DMS153 treated with DMSO at 0.1 percent for 48 hours (cell line): ENCODE results near the gene PDE4D.

ENCODE experiments used
- DNase-seq: peaks from one replicate; lab custom pipeline; 2025; ENCODE audit not compliant: unreplicated experiment; lab: John Stamatoyannopoulos, UW

Gene PDE4D

GRCh38 chr5:59665086-59665831 is 228.3 kb downstream of the PDE4D start:
- no peak for DNase-seq

GRCh38 chr5:59661954-59662615 is 231.4 kb downstream of the PDE4D start:
- DNase-seq, result peak; percentile 1

- DNase-seq, result no peak
These were observed 232.2 kb downstream of the PDE4D start for GRCh38 chr5:59661311-59661710.

GRCh38 chr5:59660737-59661136 is 232.8 kb downstream of the PDE4D start:
- DNase-seq, result no peak

GRCh38 chr5:59656351-59657254 is 236.9 kb downstream of the PDE4D start:
- DNase-seq, result no peak

- DNase-seq, result no peak
These were observed 237.7 kb downstream of the PDE4D start for GRCh38 chr5:59655693-59656309.

GRCh38 chr5:59654691-59655090 is 238.8 kb downstream of the PDE4D start:
- DNase-seq, result no peak

- DNase-seq, result no peak
These were observed 241.1 kb downstream of the PDE4D start for GRCh38 chr5:59652449-59652848.

GRCh38 chr5:59648949-59649921 is 244.3 kb downstream of the PDE4D start:
- no peak for DNase-seq

GRCh38 chr5:59648038-59648831 is 245.3 kb downstream of the PDE4D start:
- DNase-seq, result no peak

- DNase-seq, result no peak
These were observed 248.1 kb downstream of the PDE4D start for GRCh38 chr5:59645380-59645779.

GRCh38 chr5:59640411-59640810 is 253.1 kb downstream of the PDE4D start:
- no peak for DNase-seq

- no peak for DNase-seq
These were observed 255.5 kb downstream of the PDE4D start for GRCh38 chr5:59637884-59638580.

- DNase-seq, result no peak
These were observed 264.0 kb downstream of the PDE4D start for GRCh38 chr5:59629561-59629960.

GRCh38 chr5:59628062-59628828 is 265.3 kb downstream of the PDE4D start:
- no peak for DNase-seq

GRCh38 chr5:59624898-59625297 is 268.6 kb downstream of the PDE4D start:
- DNase-seq, result no peak

- DNase-seq, result no peak
These were observed 270.7 kb downstream of the PDE4D start for GRCh38 chr5:59622848-59623247.

GRCh38 chr5:59621477-59621876 is 272.0 kb downstream of the PDE4D start:
- no peak for DNase-seq
